Urinary bladder (tissue), 4 donors: ENCODE data around the gene HYAL3. TPM values are rescaled to one million over a fixed set of nuclear protein-coding genes. Genes with fewer than 3 reads are reported as not detected.

ENCODE experiments used
- DNase-seq: peaks from one replicate; pipeline ENCODE4 v3.0.0-alpha.2; 2015; ENCODE audit errors: extremely low spot score
- H3K27ac ChIP-seq: one replicate; pipeline ENCODE4 v1.5.1; 2013; ENCODE audit warnings: low read depth, mild to moderate bottlenecking, moderate library complexity
- H3K36me3 ChIP-seq: one replicate; pipeline ENCODE4 v1.6.1; 2013; ENCODE audit warnings: mild to moderate bottlenecking, moderate library complexity; ENCODE audit not compliant: insufficient read depth
- H3K4me1 ChIP-seq: one replicate; pipeline ENCODE4 v1.6.1; 2013; ENCODE audit warnings: mild to moderate bottlenecking, moderate library complexity; ENCODE audit not compliant: insufficient read depth
- H3K4me3 ChIP-seq: one replicate; pipeline ENCODE4 v1.5.1; 2013; ENCODE audit warnings: low read depth, low read length
- WGBS: extraction: QIAGEN DNeasy Blood & Tissue Kit; methylation state at CpG from one replicate; pipeline ENCODE4 v1.1.7; 2013; 5-methylcytosine and 5-hydroxymethylcytosine counted together
- polyA plus RNA-seq: library from polyadenylated mRNA; stranded (reverse); fragments of 200-250 nt; gene quantifications from one replicate; pipeline ENCODE4 v1.2.3, GENCODE V29; 2013
- total RNA-seq: library from RNA; depleted of rRNA; stranded (reverse); fragments of >200 nt; gene quantifications from one replicate; pipeline ENCODE4 v1.2.3, GENCODE V29; 2014
- donor health status: healthy with polysubstance abuse.
- donor health status: healthy.

HYAL3 gene
- total and polyA plus RNA-seq, 2 donors: 2.9 to 3.0 TPM

DNA sequence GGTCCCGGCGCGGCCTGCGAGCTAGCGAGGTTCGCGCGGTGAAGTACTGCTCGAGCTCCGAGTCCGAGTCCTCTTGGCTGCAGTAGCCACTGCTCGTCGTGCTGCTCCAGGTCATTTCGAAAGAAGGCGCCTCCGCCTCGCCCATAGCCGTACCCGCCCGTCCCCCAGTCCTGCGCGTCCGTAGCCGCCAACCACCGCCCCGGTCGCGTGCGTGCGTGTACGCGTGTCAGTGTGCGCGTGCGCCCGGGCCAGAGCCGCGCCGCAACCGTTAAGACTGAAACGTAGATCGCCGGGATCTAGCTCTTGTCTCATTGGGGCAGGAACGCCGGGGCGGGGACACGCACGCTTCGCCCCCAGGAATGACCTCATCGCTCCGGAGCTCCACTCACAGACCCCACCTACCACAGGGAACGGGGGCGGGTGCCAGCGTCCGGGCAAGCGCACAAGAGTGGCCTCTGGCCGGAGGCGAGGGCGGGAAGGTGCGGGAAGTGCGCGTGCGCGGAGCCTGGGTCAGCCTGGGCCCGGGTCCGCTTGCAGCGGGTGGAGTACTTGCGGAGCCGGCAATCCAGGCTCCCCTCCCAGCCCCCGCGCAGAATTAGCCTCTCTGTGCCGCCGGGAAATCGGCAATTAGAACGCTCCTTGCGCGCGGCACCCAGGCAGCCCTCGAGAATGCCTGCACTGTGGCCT is 38.1 kb upstream of the HYAL3 start:
- H3K27ac ChIP-seq: peak overlapping the region; percentile 97
- H3K4me3 ChIP-seq: peak overlapping the region; percentile 62
- peak; percentile 95 for DNase-seq
- no peaks in the 10 kb centered on the region for H3K36me3 ChIP-seq
- whole genome bisulfite sequencing: under 1% methylated on average over 79 of the region's 79 CpGs
- no peaks in the 10 kb centered on the region for H3K4me1 ChIP-seq

- DNase-seq: no peak
- H3K4me3 ChIP-seq: peak overlapping the region; percentile 62
- H3K4me1 ChIP-seq: no peaks in the 10 kb centered on the region
- H3K36me3 ChIP-seq: no peaks in the 10 kb centered on the region
- peak overlapping the region; percentile 97 for H3K27ac ChIP-seq
- under 1% methylated on average over 31 of the region's 31 CpGs for WGBS
Measured at GRCh38 chr3:50336452-50337174, 37.4 kb upstream of the HYAL3 start.

DNA sequence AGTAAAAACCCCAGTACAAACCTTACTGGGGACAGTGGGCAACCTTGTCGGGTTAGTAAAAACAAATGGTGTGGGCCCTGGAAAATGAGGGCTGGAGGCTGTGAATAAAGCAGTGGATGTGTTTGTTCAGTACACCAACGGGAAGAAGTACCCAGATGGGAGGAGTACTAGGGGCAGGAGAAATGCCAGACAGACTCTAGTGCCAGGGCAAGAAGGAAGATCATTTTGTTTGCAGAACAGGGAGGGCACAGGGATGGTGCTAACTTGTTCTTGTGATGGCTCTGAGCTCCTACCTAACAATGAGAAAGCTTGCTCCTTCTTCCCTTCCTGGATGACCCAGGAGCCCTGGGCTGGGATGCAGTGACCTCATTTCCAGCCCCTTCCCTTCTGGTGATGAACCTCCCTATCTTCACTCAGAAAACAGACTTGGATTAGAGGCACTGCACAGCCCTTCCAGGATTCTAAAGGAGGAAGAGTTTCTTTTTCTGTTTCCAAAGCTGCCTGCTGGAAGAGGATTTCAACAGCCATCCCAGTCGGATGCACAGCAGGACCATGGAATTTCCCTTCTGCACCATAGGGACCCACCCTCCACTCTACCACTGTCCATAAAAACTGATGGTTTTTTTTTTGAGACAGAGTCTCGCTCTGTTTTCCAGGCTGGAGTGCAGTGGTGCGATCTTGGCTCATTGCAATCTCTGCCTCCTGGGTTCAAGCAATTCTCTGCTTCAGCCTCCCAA is 35.3 kb upstream of the HYAL3 start:
- WGBS: 64% methylated on average over 5 of the region's 5 CpGs
- no peak overlapping the region for H3K4me3 ChIP-seq
- peak overlapping the region; percentile 42 for H3K27ac ChIP-seq
- no peaks in the 10 kb centered on the region for H3K4me1 ChIP-seq
- peaks cover 3% of the 10 kb centered on the region for H3K36me3 ChIP-seq
- no peak for DNase-seq

GRCh38 chr3:50333744-50334328 is 34.6 kb upstream of the HYAL3 start:
- no peak overlapping the region for H3K27ac ChIP-seq
- DNase-seq: no peak

GRCh38 chr3:50331364-50331907 is 32.2 kb upstream of the HYAL3 start:
- Histone ChIP-seq H3K4me3 (no peak overlapping the region), H3K36me3 (peaks cover 3% of the 10 kb centered on the region), H3K27ac (no peak overlapping the region), H3K4me1 (peaks cover 3% of the 10 kb centered on the region)
- WGBS: 93% methylated on average over 19 of the region's 19 CpGs
- no peak for DNase-seq

More at GRCh38 chr3:50333744-50334328, 34.6 kb upstream of the HYAL3 start:
- 58% methylated on average over 12 of the region's 12 CpGs for WGBS
- H3K4me3 ChIP-seq: no peak overlapping the region
- H3K36me3 ChIP-seq: peaks cover 3% of the 10 kb centered on the region
- H3K4me1 ChIP-seq: no peaks in the 10 kb centered on the region

DNA sequence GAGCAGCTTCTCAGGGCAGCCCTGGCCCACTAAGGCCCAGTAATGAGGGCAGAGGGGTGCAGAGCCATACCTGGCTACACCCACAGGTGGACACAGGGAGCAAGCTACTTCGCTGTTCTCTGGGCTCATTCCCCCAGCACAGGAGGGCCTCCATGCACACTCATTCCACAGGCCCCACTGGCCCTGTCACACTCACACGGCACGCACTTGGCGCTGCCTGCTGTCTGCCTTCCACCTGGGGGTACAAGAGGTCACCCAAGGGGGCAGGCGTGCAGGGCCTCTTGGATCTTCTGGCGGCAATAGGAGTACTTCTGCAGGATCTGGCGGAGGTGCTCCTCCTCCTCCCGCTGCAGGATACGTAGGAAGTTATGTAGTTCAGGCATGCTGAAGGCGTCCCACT is 31.1 kb upstream of the HYAL3 start:
- WGBS: 90% methylated on average over 10 of the region's 10 CpGs
- no peak overlapping the region for H3K4me3 ChIP-seq
- H3K36me3 ChIP-seq: peaks cover 3% of the 10 kb centered on the region
- H3K27ac ChIP-seq: no peak overlapping the region
- no peak for DNase-seq
- peaks cover 3% of the 10 kb centered on the region for H3K4me1 ChIP-seq

GRCh38 chr3:50327943-50328691 is 28.9 kb upstream of the HYAL3 start, which contains the start of gene TUSC2:
Gene TUSC2 (minus strand): TSS chr3:50328223. CDS start chr3:50328099, 124 bp downstream.
- peaks cover 3% of the 10 kb centered on the region for H3K4me1 ChIP-seq
- peak; percentile 94 for DNase-seq
- peaks cover 3% of the 10 kb centered on the region for H3K36me3 ChIP-seq
- H3K27ac ChIP-seq: no peak within 1 kb of the TSS
- H3K4me3 ChIP-seq: peak within 1 kb of the TSS; percentile 91
- 2% methylated on average over 55 of the region's 55 CpGs for WGBS

DNA sequence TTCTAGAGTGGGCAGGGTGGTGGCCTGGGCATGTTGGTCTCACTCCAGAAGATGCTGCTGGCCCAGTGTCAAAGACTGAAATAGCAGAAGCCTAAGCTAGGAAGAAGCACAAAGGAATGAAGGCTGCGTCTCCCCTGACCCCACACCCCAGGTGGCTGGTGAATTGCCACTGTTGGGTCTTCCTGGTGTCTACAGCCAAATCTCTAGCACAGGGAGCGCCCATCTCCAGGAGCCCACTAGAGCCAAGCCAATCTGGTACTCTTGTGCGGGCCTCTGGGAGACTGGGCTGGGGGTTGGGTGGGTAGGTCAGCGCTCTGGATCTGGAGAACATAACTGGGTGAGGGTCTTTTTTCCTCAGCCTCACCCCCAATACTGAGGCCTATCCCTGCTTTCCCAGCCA is 27.9 kb upstream of the HYAL3 start:
- H3K27ac ChIP-seq: no peak overlapping the region
- 71% methylated on average over 4 of the region's 4 CpGs for WGBS
- peaks cover 3% of the 10 kb centered on the region for H3K36me3 ChIP-seq
- peaks cover 3% of the 10 kb centered on the region for H3K4me1 ChIP-seq
- DNase-seq: no peak
- peak overlapping the region; percentile 91 for H3K4me3 ChIP-seq

DNA sequence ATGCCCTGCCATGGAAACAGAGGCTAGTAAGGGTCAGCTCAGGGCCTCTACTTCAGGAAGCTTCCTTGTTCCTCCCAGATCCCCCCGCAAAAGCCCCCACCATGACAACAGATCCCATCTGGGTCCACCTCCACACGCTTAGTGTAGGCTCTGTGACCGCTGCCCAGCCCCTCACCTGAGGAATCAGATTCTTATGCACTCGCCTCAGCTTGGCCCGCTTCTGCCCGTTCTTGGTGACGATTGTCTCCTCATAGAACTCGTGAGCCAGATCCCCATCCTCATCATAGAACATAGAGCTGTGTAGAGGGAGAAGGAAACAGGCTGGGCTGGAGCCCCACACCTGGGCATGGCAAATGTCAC is 27.0 kb upstream of the HYAL3 start:
- Histone ChIP-seq H3K27ac (no peak overlapping the region), H3K4me1 (peaks cover 3% of the 10 kb centered on the region), H3K4me3 (no peak overlapping the region), H3K36me3 (peaks cover 3% of the 10 kb centered on the region)
- DNase-seq: no peak
- WGBS: 91% methylated on average over 8 of the region's 8 CpGs

DNA sequence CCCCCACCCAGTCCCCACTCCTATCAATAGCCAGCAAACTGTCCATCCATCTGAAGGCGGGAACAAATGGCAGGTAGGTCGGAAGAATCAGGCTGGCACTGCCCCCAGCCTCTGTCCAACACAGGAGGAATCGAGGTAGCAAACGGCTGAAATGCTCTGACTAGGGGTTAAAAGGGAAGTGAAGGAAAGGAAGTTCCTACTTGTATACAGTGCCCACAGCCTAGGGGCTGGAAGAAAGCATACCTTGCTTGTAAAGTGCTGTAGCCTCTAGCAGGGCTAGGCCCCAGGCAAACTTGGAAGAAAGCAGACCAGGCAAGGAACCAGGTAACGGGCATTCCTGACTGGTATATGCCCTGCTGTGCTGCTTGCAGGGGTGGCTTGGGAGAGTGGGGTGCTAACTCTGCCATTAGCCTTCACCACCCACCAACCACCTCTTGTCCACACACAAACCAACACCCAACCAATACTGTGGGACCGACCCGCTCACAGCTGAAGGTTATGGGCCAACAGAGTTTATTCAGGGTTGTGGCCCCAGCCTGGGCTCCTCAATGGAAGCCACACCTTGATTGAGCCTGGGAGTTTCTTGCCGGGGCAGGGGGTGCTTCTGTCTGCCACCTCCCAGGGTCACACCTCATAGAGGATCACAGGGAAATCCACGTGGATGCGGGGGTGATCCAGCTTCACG is 26.4 kb upstream of the HYAL3 start:
- Histone ChIP-seq H3K4me3 (no peak overlapping the region), H3K27ac (no peak overlapping the region), H3K36me3 (peaks cover 2% of the 10 kb centered on the region), H3K4me1 (peaks cover 3% of the 10 kb centered on the region)
- DNase-seq: no peak
- WGBS: 88% methylated on average over 11 of the region's 11 CpGs

- no peak for DNase-seq
- Histone ChIP-seq H3K4me1 (peaks cover 3% of the 10 kb centered on the region), H3K27ac (no peak overlapping the region), H3K4me3 (no peak overlapping the region), H3K36me3 (no peaks in the 10 kb centered on the region)
- WGBS: 92% methylated on average over 2 of the region's 2 CpGs
Measured at GRCh38 chr3:50325113-50325480, 25.9 kb upstream of the HYAL3 start.

GRCh38 chr3:50324351-50325112 is 25.3 kb upstream of the HYAL3 start:
- 48% methylated on average over 4 of the region's 4 CpGs for WGBS
- no peaks in the 10 kb centered on the region for H3K36me3 ChIP-seq
- no peak for DNase-seq
- no peak overlapping the region for H3K4me3 ChIP-seq
- H3K4me1 ChIP-seq: peaks cover 3% of the 10 kb centered on the region
- no peak overlapping the region for H3K27ac ChIP-seq
